Naive B cell (primary cell): ENCODE measurements around the gene APOA4. TPM values are rescaled to one million over a fixed set of nuclear protein-coding genes. Genes with fewer than 3 reads are reported as not detected.
"Not testable (repeated sequence)": the region's sequence is repeated elsewhere in the genome, so short reads cannot be mapped to it uniquely, and the experiment has no call there.

Experiments
- ATAC-seq, 2 donors: fragments of 150-1000 bp; cut with Tn5 transposase; 2 replicates each; pipeline ENCODE4 v1.10.0; 2021; ENCODE audit warnings: low read depth in 2 of 2, mild to moderate bottlenecking in 2 of 2, moderate library complexity in 2 of 2
- DNase-seq: peaks from one replicate; pipeline ENCODE4 v3.0.0; 2022
- H3K27ac Mint-ChIP-seq, 6 donors: one replicate each; pipeline ENCODE4 v1.8.0; 2020 to 2022; ENCODE audit warnings: mild to moderate bottlenecking in 6 of 6, mixed read lengths in 6 of 6, moderate library complexity in 5 of 6, inconsistent platforms in 2 of 6
- H3K27me3 Mint-ChIP-seq, 3 donors: one replicate each; pipeline ENCODE4 v1.8.0; 2021 to 2022; ENCODE audit warnings: mixed read lengths in 3 of 3, mild to moderate bottlenecking in 1 of 3
- H3K36me3 Mint-ChIP-seq, 2 donors: one replicate each; pipeline ENCODE4 v1.8.0; 2020 to 2022; ENCODE audit warnings: mixed read lengths in 2 of 2, inconsistent platforms in 1 of 2, mild to moderate bottlenecking in 1 of 2
- H3K4me1 Mint-ChIP-seq, 3 donors: one replicate each; pipeline ENCODE4 v1.8.0; 2020 to 2022; ENCODE audit warnings: mixed read lengths in 3 of 3, inconsistent platforms in 1 of 3, mild to moderate bottlenecking in 1 of 3, moderate library complexity in 1 of 3
- H3K4me3 Mint-ChIP-seq, 8 donors: one replicate each; pipeline ENCODE4 v1.8.0; 2020 to 2022; ENCODE audit warnings: mild to moderate bottlenecking in 8 of 8, mixed read lengths in 8 of 8, moderate library complexity in 8 of 8, inconsistent platforms in 2 of 8
- H3K9me3 Mint-ChIP-seq, 7 donors: one replicate each; pipeline ENCODE4 v1.8.0; 2020 to 2022; ENCODE audit warnings: mixed read lengths in 7 of 7, mild to moderate bottlenecking in 5 of 7, inconsistent platforms in 2 of 7, moderate library complexity in 1 of 7
- polyA plus RNA-seq, 6 donors: library from polyadenylated mRNA; unstranded; fragments of 300-500 nt; fragmentation: Illumina TruSeq; gene quantifications; one replicate each; pipeline ENCODE4 v1.2.3, GENCODE V29; 2021; ENCODE audit warnings: low read depth in 6 of 6

The APOA4 gene
- polyA plus RNA-seq, 6 donors from 2014 or later = not detected

- DNase-seq = no peak
- H3K27ac Mint-ChIP-seq = no peak overlapping the region
- peaks cover 0 to 4% (median 0%) of the 10 kb centered on the region in 3 donors for H3K27me3 Mint-ChIP-seq
- H3K36me3 Mint-ChIP-seq = no peaks in the 10 kb centered on the region
- H3K4me3 Mint-ChIP-seq = no peak overlapping the region
- H3K4me1 Mint-ChIP-seq = no peaks in the 10 kb centered on the region
- ATAC-seq = no peak
- H3K9me3 Mint-ChIP-seq = no peaks in the 10 kb centered on the region
Measured at GRCh38 chr11:116821050-116821918, 1.8 kb downstream of the APOA4 start.

- Mint-ChIP-seq H3K36me3 (no peaks in the 10 kb centered on the region), H3K9me3 (no peaks in the 10 kb centered on the region), H3K4me3 (no peak overlapping the region), H3K4me1 (no peaks in the 10 kb centered on the region), H3K27ac (no peak overlapping the region), H3K27me3 (peaks cover 0 to 4% (median 0%) of the 10 kb centered on the region in 3 donors)
- no peak for DNase-seq
- no peak for ATAC-seq
Measured at GRCh38 chr11:116819049-116819448, 4.1 kb downstream of the APOA4 start.

GRCh38 chr11:116814502-116814901 is 8.6 kb downstream of the APOA4 start:
- DNase-seq (no peak), ATAC-seq (no peak)
- H3K4me3 Mint-ChIP-seq = no peak overlapping the region
- no peaks in the 10 kb centered on the region for H3K4me1 Mint-ChIP-seq
- H3K9me3 Mint-ChIP-seq = peaks cover 0 to 3% (median 0%) of the 10 kb centered on the region in 7 donors
- H3K36me3 Mint-ChIP-seq = no peaks in the 10 kb centered on the region
- no peaks in the 10 kb centered on the region for H3K27me3 Mint-ChIP-seq
- no peak overlapping the region for H3K27ac Mint-ChIP-seq

- H3K27me3 Mint-ChIP-seq = peaks cover 0 to 3% (median 3%) of the 10 kb centered on the region in 3 donors
- ATAC-seq = no peak
- H3K27ac Mint-ChIP-seq = no peak overlapping the region
- H3K4me1 Mint-ChIP-seq = no peaks in the 10 kb centered on the region
- no peak for DNase-seq
- H3K9me3 Mint-ChIP-seq = peaks cover 0 to 3% (median 0%) of the 10 kb centered on the region in 7 donors
- no peaks in the 10 kb centered on the region for H3K36me3 Mint-ChIP-seq
- H3K4me3 Mint-ChIP-seq = no peak overlapping the region
Measured at GRCh38 chr11:116813781-116814471, 9.2 kb downstream of the APOA4 start.

- Mint-ChIP-seq H3K36me3 (no peaks in the 10 kb centered on the region), H3K9me3 (peaks cover 0 to 3% (median 0%) of the 10 kb centered on the region in 7 donors), H3K27me3 (peaks cover 3 to 11% (median 5%) of the 10 kb centered on the region in 3 donors), H3K4me1 (no peaks in the 10 kb centered on the region), H3K27ac (peak overlapping the region in 1 of 6 donors; percentile 20), H3K4me3 (no peak overlapping the region)
- ATAC-seq (no peak), DNase-seq (no peak)
Measured at GRCh38 chr11:116813170-116813569, 9.9 kb downstream of the APOA4 start.

- Mint-ChIP-seq H3K4me1 (no peaks in the 10 kb centered on the region), H3K27ac (no peak overlapping the region)
- DNase-seq = no peak
Measured at GRCh38 chr11:116812109-116812508, 11.0 kb downstream of the APOA4 start.

GRCh38 chr11:116811194-116811593 is 11.9 kb downstream of the APOA4 start:
- DNase-seq (no peak), ATAC-seq (no peak)
- Mint-ChIP-seq H3K27me3 (peaks cover 10 to 20% (median 14%) of the 10 kb centered on the region in 3 donors), H3K9me3 (peaks cover 0 to 3% (median 0%) of the 10 kb centered on the region in 7 donors), H3K4me3 (no peak overlapping the region), H3K4me1 (no peaks in the 10 kb centered on the region), H3K27ac (no peak overlapping the region), H3K36me3 (no peaks in the 10 kb centered on the region)

More at GRCh38 chr11:116812109-116812508, 11.0 kb downstream of the APOA4 start:
- no peak for ATAC-seq
- Mint-ChIP-seq H3K9me3 (peaks cover 0 to 3% (median 0%) of the 10 kb centered on the region in 7 donors), H3K36me3 (no peaks in the 10 kb centered on the region), H3K4me3 (no peak overlapping the region), H3K27me3 (peaks cover 10 to 20% (median 14%) of the 10 kb centered on the region in 3 donors)

- no peak for DNase-seq
Measured at GRCh38 chr11:116808262-116809175, 14.6 kb downstream of the APOA4 start.

GRCh38 chr11:116807601-116808261 is 15.4 kb downstream of the APOA4 start:
- H3K4me1 Mint-ChIP-seq = no peaks in the 10 kb centered on the region
- peaks cover 0 to 3% (median 0%) of the 10 kb centered on the region in 7 donors for H3K9me3 Mint-ChIP-seq
- peaks cover 13 to 28% (median 25%) of the 10 kb centered on the region in 3 donors for H3K27me3 Mint-ChIP-seq
- H3K36me3 Mint-ChIP-seq = no peaks in the 10 kb centered on the region
- DNase-seq (no peak), ATAC-seq (no peak)
- no peak overlapping the region for H3K4me3 Mint-ChIP-seq
- no peak overlapping the region for H3K27ac Mint-ChIP-seq

More at GRCh38 chr11:116808262-116809175, 14.6 kb downstream of the APOA4 start:
- no peak overlapping the region for H3K4me3 Mint-ChIP-seq
- H3K27me3 Mint-ChIP-seq = peaks cover 13 to 27% (median 20%) of the 10 kb centered on the region in 3 donors
- ATAC-seq = no peak
- H3K9me3 Mint-ChIP-seq = peaks cover 0 to 3% (median 0%) of the 10 kb centered on the region in 7 donors
- H3K36me3 Mint-ChIP-seq = no peaks in the 10 kb centered on the region
- no peaks in the 10 kb centered on the region for H3K4me1 Mint-ChIP-seq
- H3K27ac Mint-ChIP-seq = peak overlapping the region in 1 of 6 donors; percentile 20

- peak overlapping the region in 2 of 6 donors; percentile 35 to 38 for H3K27ac Mint-ChIP-seq
- H3K9me3 Mint-ChIP-seq = no peaks in the 10 kb centered on the region
- H3K27me3 Mint-ChIP-seq = peaks cover 22 to 29% (median 29%) of the 10 kb centered on the region in 3 donors
- DNase-seq (no peak), ATAC-seq (no peak)
- no peaks in the 10 kb centered on the region for H3K4me1 Mint-ChIP-seq
- H3K36me3 Mint-ChIP-seq = no peaks in the 10 kb centered on the region
- H3K4me3 Mint-ChIP-seq = no peak overlapping the region
Measured at GRCh38 chr11:116804001-116804400, 19.1 kb downstream of the APOA4 start.

GRCh38 chr11:116801662-116802061 is 21.4 kb downstream of the APOA4 start:
- peaks cover 12 to 22% (median 21%) of the 10 kb centered on the region in 3 donors for H3K27me3 Mint-ChIP-seq
- not testable (repeated sequence) for ATAC-seq, H3K4me1 Mint-ChIP-seq, H3K27ac Mint-ChIP-seq, H3K36me3 Mint-ChIP-seq, H3K9me3 Mint-ChIP-seq, DNase-seq, H3K4me3 Mint-ChIP-seq

GRCh38 chr11:116800610-116801009 is 22.5 kb downstream of the APOA4 start:
- Mint-ChIP-seq H3K27me3 (peaks cover 12 to 26% (median 22%) of the 10 kb centered on the region in 3 donors), H3K9me3 (no peaks in the 10 kb centered on the region), H3K4me1 (no peaks in the 10 kb centered on the region), H3K36me3 (no peaks in the 10 kb centered on the region), H3K27ac (no peak overlapping the region), H3K4me3 (no peak overlapping the region)
- DNase-seq (no peak), ATAC-seq (no peak)
